PFSK-1 (cell line): ENCODE results near the gene IKZF3.

Source experiments
- FOXP2 ChIP-seq: optimal IDR thresholded peaks from 2 replicates; pipeline ENCODE3; 2011; ENCODE audit warnings: borderline replicate concordance, control low read depth, inconsistent platforms; ENCODE audit not compliant: insufficient read depth; ENCODE audit errors: extremely low read length, extremely low read depth
- POLR2AphosphoS5 ChIP-seq: IDR thresholded peaks from 2 replicates; pipeline ENCODE4 v1.6.1; 2012; ENCODE audit warnings: low read depth, mild to moderate bottlenecking, control low read depth, low read length, moderate library complexity
- SIN3A ChIP-seq: IDR thresholded peaks from 2 replicates; pipeline ENCODE4 v1.6.1; 2012; ENCODE audit warnings: mild to moderate bottlenecking, low read length, moderate library complexity, borderline replicate concordance; ENCODE audit not compliant: insufficient read depth
- TAF1 ChIP-seq: IDR thresholded peaks from 2 replicates; pipeline ENCODE4 v1.6.1; 2012; ENCODE audit warnings: low read length, control low read depth, borderline replicate concordance; ENCODE audit not compliant: insufficient read depth
- TF ChIP-seq, protein P1 (sequence below), 2 experiments: IDR thresholded peaks; 2 replicates each; pipeline versions ENCODE4 v1.6.1 to v1.8.0; 2011 to 2012; ENCODE audit warnings: low read depth in 2 of 2, low read length in 2 of 2, control low read depth in 1 of 2, inconsistent platforms in 1 of 2, mild to moderate bottlenecking in 1 of 2, moderate library complexity in 1 of 2; ENCODE audit not compliant: insufficient read depth in 1 of 2

DNA sequence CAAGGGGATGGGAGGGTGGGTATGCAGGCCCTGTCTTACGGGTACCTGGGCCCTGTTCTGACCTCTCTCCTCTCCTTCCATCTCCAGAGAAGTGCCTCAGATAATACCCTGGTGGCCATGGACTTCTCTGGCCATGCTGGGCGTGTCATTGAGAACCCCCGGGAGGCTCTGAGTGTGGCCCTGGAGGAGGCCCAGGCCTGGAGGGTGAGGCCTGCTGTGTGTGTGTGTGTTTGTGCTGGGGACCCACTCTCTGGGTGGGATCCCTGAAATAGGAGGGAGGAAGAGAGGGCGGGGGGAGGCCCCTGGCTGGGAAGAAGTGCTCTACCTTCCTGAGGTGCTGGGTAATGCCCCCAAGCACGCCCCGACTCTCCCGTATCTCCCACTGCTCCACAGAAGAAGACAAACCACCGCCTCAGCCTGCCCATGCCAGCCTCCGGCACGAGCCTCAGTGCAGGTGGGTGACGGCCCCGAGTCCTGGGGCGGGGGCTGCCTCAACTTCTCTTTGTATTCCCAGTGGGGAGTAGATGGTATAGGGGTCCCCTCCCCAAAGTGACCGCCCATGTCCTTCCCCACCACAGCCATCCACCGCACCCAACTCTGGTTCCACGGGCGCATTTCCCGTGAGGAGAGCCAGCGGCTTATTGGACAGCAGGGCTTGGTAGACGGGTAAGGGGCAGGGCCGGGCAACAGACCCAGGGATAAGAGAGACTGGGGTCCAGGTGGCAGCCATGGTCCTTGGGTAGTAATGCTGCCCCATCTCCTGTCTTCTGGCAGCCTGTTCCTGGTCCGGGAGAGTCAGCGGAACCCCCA is 118.6 kb downstream of the IKZF3 start:
- TF ChIP-seq SIN3A = no peak
- TF ChIP-seq POLR2AphosphoS5 = no peak
- TF ChIP-seq, protein P1, sequence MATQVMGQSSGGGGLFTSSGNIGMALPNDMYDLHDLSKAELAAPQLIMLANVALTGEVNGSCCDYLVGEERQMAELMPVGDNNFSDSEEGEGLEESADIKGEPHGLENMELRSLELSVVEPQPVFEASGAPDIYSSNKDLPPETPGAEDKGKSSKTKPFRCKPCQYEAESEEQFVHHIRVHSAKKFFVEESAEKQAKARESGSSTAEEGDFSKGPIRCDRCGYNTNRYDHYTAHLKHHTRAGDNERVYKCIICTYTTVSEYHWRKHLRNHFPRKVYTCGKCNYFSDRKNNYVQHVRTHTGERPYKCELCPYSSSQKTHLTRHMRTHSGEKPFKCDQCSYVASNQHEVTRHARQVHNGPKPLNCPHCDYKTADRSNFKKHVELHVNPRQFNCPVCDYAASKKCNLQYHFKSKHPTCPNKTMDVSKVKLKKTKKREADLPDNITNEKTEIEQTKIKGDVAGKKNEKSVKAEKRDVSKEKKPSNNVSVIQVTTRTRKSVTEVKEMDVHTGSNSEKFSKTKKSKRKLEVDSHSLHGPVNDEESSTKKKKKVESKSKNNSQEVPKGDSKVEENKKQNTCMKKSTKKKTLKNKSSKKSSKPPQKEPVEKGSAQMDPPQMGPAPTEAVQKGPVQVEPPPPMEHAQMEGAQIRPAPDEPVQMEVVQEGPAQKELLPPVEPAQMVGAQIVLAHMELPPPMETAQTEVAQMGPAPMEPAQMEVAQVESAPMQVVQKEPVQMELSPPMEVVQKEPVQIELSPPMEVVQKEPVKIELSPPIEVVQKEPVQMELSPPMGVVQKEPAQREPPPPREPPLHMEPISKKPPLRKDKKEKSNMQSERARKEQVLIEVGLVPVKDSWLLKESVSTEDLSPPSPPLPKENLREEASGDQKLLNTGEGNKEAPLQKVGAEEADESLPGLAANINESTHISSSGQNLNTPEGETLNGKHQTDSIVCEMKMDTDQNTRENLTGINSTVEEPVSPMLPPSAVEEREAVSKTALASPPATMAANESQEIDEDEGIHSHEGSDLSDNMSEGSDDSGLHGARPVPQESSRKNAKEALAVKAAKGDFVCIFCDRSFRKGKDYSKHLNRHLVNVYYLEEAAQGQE (IDR thresholded peaks at IDR 0.05; ENCODE audit: insufficient read depth in 1 of 2, low read depth in 2 of 2, low read length in 2 of 2) = no peak
- no peak for TF ChIP-seq TAF1
- no peak for TF ChIP-seq FOXP2
